CD4-positive, alpha-beta T cell treated with Interferon alpha-2 for 1 hour (primary cell): ENCODE data around the gene COL26A1.
"Not testable (repeated sequence)": the region's sequence is repeated elsewhere in the genome, so short reads cannot be mapped to it uniquely, and the experiment has no call there.

ENCODE experiments used
- DNase-seq, 2 donors: peaks; one replicate each; pipeline ENCODE4 v3.0.0-alpha.2; 2020 to 2022

Gene COL26A1

GRCh38 chr7:101362334-101363195, at the start of gene COL26A1:
Gene COL26A1 (plus strand): TSS chr7:101362875. CDS start chr7:101363033, 158 bp downstream.
- DNase-seq: peak in 1 of 2 donors; percentile 6

DNA sequence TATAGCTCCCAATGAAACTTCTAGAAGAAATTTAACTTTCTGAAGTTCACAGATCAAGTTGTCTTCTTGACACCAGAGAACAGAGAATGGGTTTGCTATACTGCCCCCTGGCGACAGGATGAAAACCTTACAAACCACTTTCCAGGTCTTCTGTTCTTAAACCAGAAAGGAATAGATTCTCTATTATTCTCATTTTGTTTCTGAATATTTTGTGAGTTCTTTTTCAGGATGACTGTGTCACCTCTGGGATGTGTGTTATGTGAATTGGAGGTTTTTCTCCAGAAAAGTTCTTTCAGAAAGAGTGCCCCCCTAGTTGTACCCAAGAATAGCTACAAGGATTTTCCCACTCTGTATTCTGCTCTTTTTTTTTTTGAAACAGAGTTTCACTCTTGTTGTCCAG, 47.3 kb upstream of the COL26A1 start:
- DNase-seq: peak; percentile 31 to 59

DNA sequence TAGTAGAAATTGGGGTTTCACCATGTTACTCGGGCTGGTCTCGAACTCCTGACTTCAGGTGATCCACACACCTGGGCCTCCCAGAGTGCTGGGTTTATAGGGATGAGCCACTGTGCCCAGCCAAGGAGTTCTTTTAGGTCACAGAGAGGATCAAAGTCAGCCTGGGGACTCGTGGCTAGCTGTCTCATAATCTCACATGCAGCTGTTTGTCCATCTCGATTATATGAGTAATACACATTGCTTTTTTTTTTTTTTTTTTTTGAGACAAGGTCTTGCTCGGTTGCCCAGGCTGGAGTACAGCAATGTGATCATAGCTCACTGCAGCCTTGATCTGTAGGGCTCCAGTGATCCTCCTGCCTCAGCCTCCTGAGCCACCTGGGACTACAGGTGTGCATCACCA, 43.3 kb upstream of the COL26A1 start:
- DNase-seq: no peak

- DNase-seq: peak; percentile 87 to 88
Measured at GRCh38 chr7:101321491-101322401, 40.9 kb upstream of the COL26A1 start, which contains the start of gene IFT22. Gene IFT22 (minus strand): TSS chr7:101321812. CDS start chr7:101321709, 103 bp downstream.

GRCh38 chr7:101328159-101328558, 34.5 kb upstream of the COL26A1 start:
- DNase-seq: no peak

- no peak for DNase-seq
Measured at GRCh38 chr7:101330011-101330484, 32.6 kb upstream of the COL26A1 start.

DNA sequence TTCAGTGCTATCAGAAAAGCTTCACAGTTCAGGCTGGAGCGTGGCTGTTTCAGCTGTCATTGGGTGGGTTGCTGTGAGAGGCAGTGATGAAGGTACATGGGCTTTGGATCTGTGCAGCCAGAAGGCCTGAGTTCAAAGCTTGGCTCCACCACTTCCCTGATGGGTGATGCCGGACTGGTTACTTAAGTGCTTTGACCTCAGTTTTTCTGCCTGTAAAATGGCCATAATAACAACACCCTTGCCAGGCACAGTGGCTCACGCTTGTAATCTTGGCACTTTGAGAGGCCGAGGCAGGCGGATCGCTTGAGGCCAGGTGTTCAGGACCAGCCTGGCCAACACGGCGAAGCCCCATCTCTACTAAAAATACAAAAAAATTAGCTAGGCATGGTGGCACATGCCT, 30.6 kb upstream of the COL26A1 start:
- DNase-seq: no peak

GRCh38 chr7:101333912-101334311, 28.8 kb upstream of the COL26A1 start:
- DNase-seq: no peak

- no peak for DNase-seq
Measured at GRCh38 chr7:101340379-101340778, 22.3 kb upstream of the COL26A1 start.

DNA sequence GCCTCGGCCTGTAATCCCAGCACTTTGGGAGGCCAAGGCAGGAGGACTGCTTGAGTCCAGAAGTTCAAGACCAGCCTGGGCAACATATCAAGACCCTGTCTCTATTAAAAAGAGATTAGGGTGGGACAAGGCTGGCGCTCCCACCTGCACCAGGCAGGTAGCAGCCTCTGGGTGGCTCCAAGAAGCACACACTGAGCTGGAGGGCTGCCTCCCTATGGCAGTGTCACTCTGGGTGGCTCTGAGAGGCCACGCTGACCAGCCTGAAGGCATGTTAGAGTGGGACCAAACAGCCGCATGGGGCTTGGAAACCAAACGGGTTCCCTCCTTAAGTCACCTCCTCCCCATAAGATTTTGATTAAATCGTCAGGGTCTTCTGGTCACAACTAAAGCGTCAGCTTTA, 19.8 kb upstream of the COL26A1 start:
- DNase-seq: no peak

- DNase-seq: no peak
Measured at GRCh38 chr7:101347477-101347876, 15.2 kb upstream of the COL26A1 start.

DNA sequence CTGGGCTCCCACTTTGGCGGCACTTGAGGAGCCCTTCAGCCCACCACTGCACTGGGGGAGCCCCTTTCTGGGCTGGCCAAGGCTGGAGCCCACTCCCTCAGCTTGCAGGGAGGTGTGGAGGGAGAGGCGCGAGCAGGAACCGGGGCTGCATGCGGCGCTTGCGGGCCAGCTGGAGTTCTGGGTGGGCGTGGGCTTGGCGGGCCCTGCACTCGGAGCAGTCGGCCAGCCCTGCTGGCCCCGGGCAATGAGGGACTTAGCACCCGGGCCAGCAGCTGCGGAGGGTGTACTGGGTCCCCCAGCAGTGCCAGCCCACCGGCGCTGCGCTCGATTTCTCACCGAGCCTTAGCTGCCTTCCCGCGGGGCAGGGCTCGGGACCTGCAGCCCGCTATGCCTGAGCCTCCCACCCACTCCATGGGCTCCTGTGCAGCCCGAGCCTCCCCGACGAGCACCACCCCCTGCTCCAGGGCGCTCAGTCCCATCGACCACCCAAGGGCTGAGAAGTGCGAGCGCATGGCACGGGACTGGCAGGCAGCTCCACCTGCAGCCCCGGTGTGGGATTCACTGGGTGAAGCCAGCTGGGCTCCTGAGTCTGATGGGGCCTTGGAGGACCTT, 14.1 kb upstream of the COL26A1 start:
- not testable (repeated sequence) for DNase-seq

- DNase-seq: not testable (repeated sequence)
Measured at GRCh38 chr7:101349300-101349699, 13.4 kb upstream of the COL26A1 start.

DNA sequence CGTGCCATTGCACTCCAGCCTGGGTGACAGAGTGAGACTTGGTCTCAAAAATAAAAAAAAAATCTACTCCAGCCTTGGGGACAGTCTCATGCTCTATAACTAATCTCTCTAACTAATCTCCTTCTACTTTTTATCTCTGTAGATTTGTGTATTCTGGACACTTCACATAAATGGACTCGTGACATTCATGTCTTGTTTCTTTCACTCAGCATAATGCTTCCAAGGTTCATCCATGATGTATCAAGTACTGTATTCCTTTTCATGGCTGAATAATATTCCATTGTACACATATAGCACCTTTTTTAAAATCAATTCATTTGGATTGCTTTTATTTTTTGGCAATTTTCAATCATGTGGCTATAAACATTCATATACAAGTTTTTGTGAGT, 9.8 kb upstream of the COL26A1 start:
- DNase-seq: no peak

DNA sequence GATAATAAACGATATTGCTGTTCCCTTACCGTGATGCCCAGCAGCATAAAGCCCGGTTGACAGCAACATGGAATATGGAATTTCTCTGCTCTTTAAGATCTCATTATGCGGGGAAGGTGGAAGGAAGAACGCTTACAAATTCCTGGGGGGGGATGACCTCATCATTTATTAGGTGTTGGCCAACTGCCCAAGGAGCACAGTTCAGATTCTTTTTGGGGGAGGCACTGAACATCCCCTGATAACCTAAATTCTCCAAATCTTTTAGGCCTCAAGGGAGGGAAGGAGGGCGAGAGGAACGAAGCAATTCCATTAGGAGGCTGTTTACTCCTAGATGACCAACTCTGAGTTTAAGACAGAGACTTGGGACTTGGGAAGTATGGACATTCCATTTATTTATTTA, 5.2 kb upstream of the COL26A1 start:
- no peak for DNase-seq

GRCh38 chr7:101363196-101363733, 590 bp downstream of the COL26A1 start:
- DNase-seq: no peak

DNA sequence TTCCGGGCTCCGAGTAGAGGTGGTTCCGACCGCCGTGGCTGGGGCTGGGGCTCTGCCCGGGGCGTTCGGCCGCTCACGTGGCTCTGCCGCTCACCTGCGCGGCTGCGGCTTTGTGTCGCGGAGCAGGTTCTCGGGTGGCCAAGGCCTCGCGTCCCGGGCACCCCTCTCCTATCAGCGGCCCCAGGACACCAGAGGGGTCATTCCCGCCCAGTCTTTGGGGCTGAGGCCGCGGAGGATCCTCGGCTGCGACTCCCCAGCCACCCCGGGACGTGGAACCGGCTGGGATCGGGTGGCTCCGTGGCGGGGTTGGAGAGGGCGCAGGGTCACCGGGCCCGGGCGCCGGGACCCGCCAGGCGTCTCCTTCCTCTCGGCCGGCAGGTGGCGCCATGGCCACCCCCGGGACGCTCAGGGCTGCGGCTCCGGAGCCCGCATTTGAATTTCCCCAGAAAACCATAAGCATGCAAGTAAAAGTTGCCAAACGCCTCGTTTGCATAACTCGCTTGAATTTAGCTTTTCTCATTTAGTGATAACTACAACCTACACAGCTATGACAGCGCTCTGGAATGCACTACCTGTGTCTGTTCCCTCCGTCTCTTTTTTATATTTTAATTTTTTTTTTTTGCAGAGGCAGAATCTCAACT, 1.2 kb downstream of the COL26A1 start:
- DNase-seq: peak; percentile 59 to 68

DNA sequence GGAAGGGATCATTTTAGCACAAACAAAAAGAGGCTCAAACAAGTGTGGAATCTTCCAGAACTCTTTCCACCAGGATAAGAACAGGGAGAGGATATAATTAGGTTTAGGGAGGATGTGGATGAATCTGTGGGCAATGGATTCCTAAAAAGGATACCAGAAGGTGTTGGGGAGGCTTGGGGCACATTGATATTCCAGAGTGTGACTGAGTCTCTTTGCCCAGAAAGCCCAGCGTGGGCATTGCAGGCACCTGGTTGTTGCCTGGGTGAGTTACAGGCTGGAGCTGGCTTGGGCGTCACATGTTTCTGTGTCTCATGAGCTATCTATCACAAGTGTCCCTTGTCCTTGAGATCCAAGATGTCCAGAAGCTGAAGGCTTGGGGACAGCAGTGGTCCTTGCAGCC, 3.3 kb downstream of the COL26A1 start:
- DNase-seq: no peak

DNA sequence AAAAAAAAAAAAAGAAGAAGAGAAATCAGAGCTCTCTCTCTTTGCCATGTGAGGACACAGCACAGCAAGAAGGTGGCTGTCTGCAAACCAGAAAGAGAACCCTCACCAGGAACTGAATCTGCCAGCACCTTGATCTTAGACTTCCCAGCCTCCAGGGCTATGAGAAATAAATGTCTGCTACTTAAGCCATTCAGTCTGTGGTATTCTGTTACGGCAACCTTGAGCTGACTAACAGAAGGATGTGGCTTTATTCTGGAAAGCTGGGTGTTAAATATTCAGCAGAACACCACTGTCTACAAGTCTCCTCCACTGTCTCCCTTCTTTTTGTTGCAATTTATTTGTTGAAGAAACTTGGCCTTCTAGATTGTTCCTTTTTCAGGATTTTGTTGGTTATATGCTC, 5.0 kb downstream of the COL26A1 start:
- no peak for DNase-seq

GRCh38 chr7:101368422-101369165, 5.9 kb downstream of the COL26A1 start:
- DNase-seq: no peak

GRCh38 chr7:101370836-101371235, 8.2 kb downstream of the COL26A1 start:
- no peak for DNase-seq
